KMS-11 (cell line): ENCODE data around the gene SSUH2.

Source experiments
- H2AFZ ChIP-seq: fragments of 200-600 bp; sonication (generic); 2 replicates; pipeline ENCODE4 v1.6.1; 2016; ENCODE audit warnings: antibody characterized with exemption, mixed run types, low read depth
- H3K27ac ChIP-seq: fragments of 200-600 bp; sonication (generic); 2 replicates; pipeline ENCODE4 v1.6.1; 2016; ENCODE audit warnings: mild to moderate bottlenecking, mixed run types
- H3K27me3 ChIP-seq: fragments of 200-600 bp; sonication (generic); 2 replicates; pipeline ENCODE4 v1.6.1; 2017; ENCODE audit warnings: mild to moderate bottlenecking, low read depth, mixed run types, moderate library complexity; ENCODE audit not compliant: insufficient read depth
- H3K36me3 ChIP-seq: fragments of 200-600 bp; sonication (generic); 2 replicates; pipeline ENCODE4 v1.6.1; 2017; ENCODE audit warnings: mild to moderate bottlenecking, mixed run types; ENCODE audit not compliant: insufficient read depth
- H3K4me1 ChIP-seq: fragments of 200-600 bp; sonication (generic); 2 replicates; pipeline ENCODE4 v1.6.1; 2016; ENCODE audit warnings: mild to moderate bottlenecking, low read depth, mixed run types; ENCODE audit not compliant: poor library complexity, severe bottlenecking
- H3K4me2 ChIP-seq: fragments of 200-600 bp; sonication (generic); 2 replicates; pipeline ENCODE4 v1.7.0; 2016; ENCODE audit warnings: mild to moderate bottlenecking, mixed run types
- H3K4me3 ChIP-seq: fragments of 200-600 bp; sonication (generic); IDR thresholded peaks from 2 replicates; pipeline ENCODE4 v1.6.1; 2017; ENCODE audit warnings: low read depth, low read length, mixed read lengths; ENCODE audit not compliant: insufficient read depth
- H3K79me2 ChIP-seq: fragments of 200-600 bp; sonication (generic); 2 replicates; pipeline ENCODE4 v1.6.1; 2016; ENCODE audit warnings: low read depth, mixed run types; ENCODE audit not compliant: insufficient read depth
- H3K9ac ChIP-seq: fragments of 200-600 bp; sonication (generic); 2 replicates; pipeline ENCODE4 v1.6.1; 2016; ENCODE audit warnings: mild to moderate bottlenecking, mixed run types
- H4K20me1 ChIP-seq: fragments of 200-600 bp; sonication (generic); 2 replicates; pipeline ENCODE4 v1.6.1; 2016; ENCODE audit warnings: mild to moderate bottlenecking, mixed run types; ENCODE audit not compliant: insufficient read depth
- CTCF ChIP-seq: fragments of 200-600 bp; sonication (generic); conservative IDR thresholded peaks from 2 replicates; pipeline ENCODE4 v1.6.1; 2017; ENCODE audit warnings: low read depth, mild to moderate bottlenecking, antibody characterized with exemption, low read length, moderate library complexity, mixed read lengths

SSUH2 gene

GRCh38 chr3:8669019-8669418, 24.4 kb upstream of the SSUH2 start:
- H3K9ac ChIP-seq = no peak overlapping the region
- no peak overlapping the region for H3K4me3 ChIP-seq
- no peak overlapping the region for H3K4me2 ChIP-seq
- H3K36me3 ChIP-seq = no peaks in the 10 kb centered on the region
- no peaks in the 10 kb centered on the region for H3K79me2 ChIP-seq
- no peak for TF ChIP-seq CTCF
- no peaks in the 10 kb centered on the region for H3K4me1 ChIP-seq
- no peaks in the 10 kb centered on the region for H4K20me1 ChIP-seq
- H3K27ac ChIP-seq = no peak overlapping the region
- no peaks in the 10 kb centered on the region for H3K27me3 ChIP-seq
- no peak overlapping the region for H2AFZ ChIP-seq

GRCh38 chr3:8668216-8668615, 23.6 kb upstream of the SSUH2 start:
- TF ChIP-seq CTCF = no peak
- Histone ChIP-seq H3K79me2 (no peaks in the 10 kb centered on the region), H2AFZ (no peak overlapping the region), H3K36me3 (no peaks in the 10 kb centered on the region), H4K20me1 (no peaks in the 10 kb centered on the region), H3K4me3 (no peak overlapping the region), H3K27ac (no peak overlapping the region), H3K4me1 (peaks cover 1% of the 10 kb centered on the region), H3K9ac (no peak overlapping the region), H3K4me2 (no peak overlapping the region), H3K27me3 (no peaks in the 10 kb centered on the region)

GRCh38 chr3:8667463-8668091, 23.0 kb upstream of the SSUH2 start:
- H3K27me3 ChIP-seq = no peaks in the 10 kb centered on the region
- TF ChIP-seq CTCF = no peak
- peaks cover 8% of the 10 kb centered on the region for H3K4me1 ChIP-seq
- no peak overlapping the region for H3K9ac ChIP-seq
- H3K27ac ChIP-seq = no peak overlapping the region
- no peaks in the 10 kb centered on the region for H4K20me1 ChIP-seq
- no peaks in the 10 kb centered on the region for H3K36me3 ChIP-seq
- no peak overlapping the region for H3K4me2 ChIP-seq
- no peak overlapping the region for H2AFZ ChIP-seq
- no peaks in the 10 kb centered on the region for H3K79me2 ChIP-seq
- H3K4me3 ChIP-seq = no peak overlapping the region

- H3K27me3 ChIP-seq = no peaks in the 10 kb centered on the region
- no peak overlapping the region for H3K4me3 ChIP-seq
- H4K20me1 ChIP-seq = no peaks in the 10 kb centered on the region
- no peak overlapping the region for H2AFZ ChIP-seq
- no peaks in the 10 kb centered on the region for H3K36me3 ChIP-seq
- peaks cover 18% of the 10 kb centered on the region for H3K4me1 ChIP-seq
- no peak for TF ChIP-seq CTCF
- no peak overlapping the region for H3K4me2 ChIP-seq
- no peak overlapping the region for H3K27ac ChIP-seq
- H3K79me2 ChIP-seq = no peaks in the 10 kb centered on the region
- no peak overlapping the region for H3K9ac ChIP-seq
These were observed 20.9 kb upstream of the SSUH2 start for GRCh38 chr3:8665407-8665896.
